Astrocyte (in vitro differentiated cells and primary cell): ENCODE data around the gene KLK2. TPM values are rescaled to one million over a fixed set of nuclear protein-coding genes. Genes with fewer than 3 reads are reported as not detected.

Experiments used
- DNase-seq: peaks from one replicate; pipeline ENCODE4 v3.0.0-alpha.2; 2010; ENCODE audit warnings: low read depth
- FAIRE-seq: peaks from 2 replicates; lab custom pipeline; 2011; peaks lifted over from hg19 to GRCh38; lab: Jason Lieb, UNC
- H2AFZ ChIP-seq: 2 replicates; pipeline ENCODE4 v1.6.0; 2012; ENCODE audit warnings: low read depth, low read length, inconsistent platforms
- H3K27ac ChIP-seq: 2 replicates; pipeline ENCODE4 v1.5.1; 2011; ENCODE audit warnings: low read depth, low read length, inconsistent platforms
- H3K27me3 ChIP-seq: 2 replicates; pipeline ENCODE4 v1.6.0; 2011; ENCODE audit warnings: low read length, inconsistent platforms; ENCODE audit not compliant: insufficient read depth
- H3K36me3 ChIP-seq: 2 replicates; pipeline ENCODE4 v1.5.1; 2011; ENCODE audit warnings: low read length, inconsistent platforms; ENCODE audit not compliant: insufficient read depth
- H3K4me1 ChIP-seq: 2 replicates; pipeline ENCODE4 v1.5.1; 2011; ENCODE audit warnings: low read length, inconsistent platforms; ENCODE audit not compliant: insufficient read depth
- H3K4me2 ChIP-seq: 2 replicates; pipeline ENCODE4 v1.6.0; 2012; ENCODE audit warnings: low read length, inconsistent platforms
- H3K4me3 ChIP-seq: 2 replicates; pipeline ENCODE4 v1.5.1; 2011; ENCODE audit warnings: low read depth, mild to moderate bottlenecking, low read length, inconsistent platforms; ENCODE audit not compliant: insufficient read depth
- H3K79me2 ChIP-seq: 2 replicates; pipeline ENCODE4 v1.6.0; 2012; ENCODE audit warnings: mild to moderate bottlenecking, low read length, inconsistent platforms; ENCODE audit not compliant: insufficient read depth
- H3K9ac ChIP-seq: 2 replicates; pipeline ENCODE4 v1.6.0; 2012; ENCODE audit warnings: mild to moderate bottlenecking, low read length, inconsistent platforms
- H3K9me3 ChIP-seq: 2 replicates; pipeline ENCODE4 v1.5.1; 2012; ENCODE audit warnings: low read depth, mild to moderate bottlenecking, low read length, inconsistent platforms; ENCODE audit not compliant: insufficient read depth
- H4K20me1 ChIP-seq: 2 replicates; pipeline ENCODE4 v1.6.0; 2012; ENCODE audit warnings: low read length, inconsistent platforms; ENCODE audit not compliant: insufficient read depth
- H3K27ac Mint-ChIP-seq: one replicate; pipeline ENCODE4 v1.8.0; 2021; ENCODE audit warnings: mild to moderate bottlenecking, mixed read lengths; ENCODE audit not compliant: unreplicated experiment
- H3K27me3 Mint-ChIP-seq: one replicate; pipeline ENCODE4 v1.8.0; 2021; ENCODE audit warnings: low read depth, mixed read lengths; ENCODE audit not compliant: unreplicated experiment
- H3K36me3 Mint-ChIP-seq: one replicate; pipeline ENCODE4 v1.8.0; 2021; ENCODE audit warnings: low read depth, mixed read lengths; ENCODE audit not compliant: unreplicated experiment
- H3K4me1 Mint-ChIP-seq: one replicate; pipeline ENCODE4 v1.8.0; 2021; ENCODE audit warnings: low read depth, mixed read lengths; ENCODE audit not compliant: unreplicated experiment
- H3K4me3 Mint-ChIP-seq: one replicate; pipeline ENCODE4 v1.8.0; 2021; ENCODE audit warnings: mild to moderate bottlenecking, moderate library complexity, mixed read lengths; ENCODE audit not compliant: unreplicated experiment
- H3K9me3 Mint-ChIP-seq: one replicate; pipeline ENCODE4 v1.8.0; 2021; ENCODE audit warnings: mild to moderate bottlenecking, mixed read lengths; ENCODE audit not compliant: unreplicated experiment
- CTCF ChIP-seq: IDR thresholded peaks from 2 replicates; pipeline ENCODE4 v1.5.1; 2011; ENCODE audit warnings: low read depth, mild to moderate bottlenecking, inconsistent platforms, low read length, moderate library complexity; ENCODE audit not compliant: insufficient read depth
- EZH2 ChIP-seq: IDR thresholded peaks from 2 replicates; pipeline ENCODE4 v1.6.1; 2012; ENCODE audit warnings: mild to moderate bottlenecking, low read length, inconsistent platforms; ENCODE audit not compliant: insufficient read depth
- total RNA-seq: library from RNA; stranded (reverse); gene quantifications from 2 replicates; pipeline ENCODE4 v1.2.1, GENCODE V29; 2021

KLK2 gene
- total RNA-seq, 1 donor from 2014 or later: not detected

DNA sequence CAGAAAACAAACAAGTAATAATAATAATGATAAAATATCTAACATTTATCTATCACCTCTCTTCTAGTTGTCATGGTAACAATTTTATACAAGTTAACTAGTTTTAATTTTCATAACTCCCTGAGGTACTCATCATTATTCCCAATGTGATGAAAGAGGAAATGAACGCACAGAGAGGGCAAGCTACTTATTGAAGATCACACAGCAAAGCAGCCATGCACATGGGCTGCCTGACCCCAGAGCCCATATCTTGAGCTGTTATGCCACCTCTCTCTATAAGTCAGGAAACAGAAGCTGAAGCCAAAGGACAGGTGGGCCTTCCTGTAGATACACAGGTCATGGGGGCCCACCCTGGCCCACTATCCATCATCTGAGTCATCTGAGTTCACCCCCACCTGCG lies 42.8 kb downstream of the KLK2 start:
- peaks cover 3% of the 10 kb centered on the region for H3K27me3 ChIP-seq
- H3K27me3 Mint-ChIP-seq: peaks cover 37% of the 10 kb centered on the region

GRCh38 chr19:50921426-50922316 lies 48.4 kb downstream of the KLK2 start:
- Histone ChIP-seq H4K20me1 (no peaks in the 10 kb centered on the region), H3K36me3 (no peaks in the 10 kb centered on the region), H3K4me3 (no peak overlapping the region), H3K9ac (no peak overlapping the region), H2AFZ (peak overlapping the region; percentile 39), H3K9me3 (no peaks in the 10 kb centered on the region), H3K79me2 (no peaks in the 10 kb centered on the region), H3K4me2 (no peak overlapping the region), H3K27me3 (no peaks in the 10 kb centered on the region), H3K27ac (no peak overlapping the region), H3K4me1 (no peaks in the 10 kb centered on the region)
- Mint-ChIP-seq H3K9me3 (no peaks in the 10 kb centered on the region), H3K27ac (no peak overlapping the region), H3K4me1 (peaks cover 3% of the 10 kb centered on the region), H3K36me3 (no peaks in the 10 kb centered on the region), H3K27me3 (peaks cover 33% of the 10 kb centered on the region), H3K4me3 (no peak overlapping the region)
- FAIRE-seq (no peak), DNase-seq (no peak)
- TF ChIP-seq CTCF (no peak), EZH2 (no peak)

More for the DNA sequence above, 42.8 kb downstream of the KLK2 start:
- Histone ChIP-seq H3K4me2 (no peak overlapping the region), H3K4me1 (no peaks in the 10 kb centered on the region), H3K4me3 (no peak overlapping the region), H3K9ac (no peak overlapping the region), H3K27ac (no peak overlapping the region), H3K79me2 (no peaks in the 10 kb centered on the region), H3K9me3 (no peaks in the 10 kb centered on the region), H3K36me3 (no peaks in the 10 kb centered on the region), H4K20me1 (no peaks in the 10 kb centered on the region), H2AFZ (no peak overlapping the region)
- no peak for DNase-seq
- no peak overlapping the region for H3K27ac Mint-ChIP-seq
- no peaks in the 10 kb centered on the region for H3K9me3 Mint-ChIP-seq
- H3K4me1 Mint-ChIP-seq: no peaks in the 10 kb centered on the region
- H3K4me3 Mint-ChIP-seq: no peak overlapping the region
- FAIRE-seq: no peak
- H3K36me3 Mint-ChIP-seq: no peaks in the 10 kb centered on the region
- no peak for TF ChIP-seq CTCF
- no peak for TF ChIP-seq EZH2

DNA sequence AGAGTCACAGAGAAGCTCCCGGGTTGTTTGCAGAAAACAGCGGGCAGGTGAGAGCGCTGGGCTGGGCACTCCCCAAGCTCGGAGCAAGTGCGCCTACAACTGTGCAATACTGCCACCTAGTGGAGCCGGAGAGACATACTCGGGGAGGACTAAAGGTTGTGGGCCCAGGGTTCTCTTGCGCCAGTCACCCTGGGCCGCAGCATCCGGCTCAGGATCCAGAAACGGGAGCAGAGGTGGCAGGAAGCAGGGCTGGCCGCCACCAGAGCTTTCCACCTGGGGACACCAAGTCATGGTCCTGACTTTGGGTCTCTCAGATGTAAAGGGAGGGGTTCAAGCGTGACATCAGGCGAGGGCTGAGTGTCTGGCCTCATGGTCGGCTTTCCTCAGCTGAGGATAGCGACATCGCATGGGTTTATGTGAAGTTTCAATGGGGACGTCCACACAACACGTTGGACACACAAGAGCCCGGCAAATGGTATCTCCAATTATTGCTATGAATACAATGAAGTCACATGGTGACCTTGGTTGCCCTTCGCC lies 49.1 kb downstream of the KLK2 start:
- H3K4me1 Mint-ChIP-seq: peaks cover 3% of the 10 kb centered on the region
- Histone ChIP-seq H3K27ac (no peak overlapping the region), H3K4me2 (no peak overlapping the region), H3K4me1 (no peaks in the 10 kb centered on the region), H2AFZ (peak overlapping the region; percentile 39), H3K27me3 (no peaks in the 10 kb centered on the region), H3K79me2 (no peaks in the 10 kb centered on the region), H3K36me3 (no peaks in the 10 kb centered on the region), H4K20me1 (no peaks in the 10 kb centered on the region), H3K4me3 (no peak overlapping the region), H3K9me3 (no peaks in the 10 kb centered on the region), H3K9ac (no peak overlapping the region)
- DNase-seq (peak; percentile 25), FAIRE-seq (no peak)
- no peak overlapping the region for H3K27ac Mint-ChIP-seq
- no peak overlapping the region for H3K4me3 Mint-ChIP-seq
- H3K27me3 Mint-ChIP-seq: peaks cover 26% of the 10 kb centered on the region
- H3K36me3 Mint-ChIP-seq: no peaks in the 10 kb centered on the region
- no peaks in the 10 kb centered on the region for H3K9me3 Mint-ChIP-seq
- no peak for TF ChIP-seq EZH2
- peak; percentile 53 for TF ChIP-seq CTCF
